ENCODE data around the gene LYZL4. TPM values are rescaled to one million over a fixed set of nuclear protein-coding genes. Genes with fewer than 3 reads are reported as not detected.

LYZL4 gene
- total and polyA plus RNA-seq, 2 of the 4 experiments (the other 2 are of a cell fraction): not detected

GRCh38 chr3:42367903-42368302, 42.5 kb downstream of the LYZL4 start:
- DNase-seq: no peak
- POLR2A ChIA-PET (ENCODE audit: unreplicated experiment): no interaction called here
- WGBS, 2 experiments (ENCODE audit: extremely low coverage in 2 of 2, insufficient read length in 1 of 2): no CpG with 5 or more reads among the region's 4 CpGs
- no peak overlapping the region for H3K56ac ChIP-seq (ENCODE audit: extremely low read depth, insufficient read depth, low read length)
- H4K91ac ChIP-seq (ENCODE audit: insufficient read depth, low read depth, low read length): no peak overlapping the region
- no peaks in the 10 kb centered on the region for H4K20me1 ChIP-seq (ENCODE audit: insufficient read depth, low read length)
- no peaks in the 10 kb centered on the region for H3K36me3 ChIP-seq (ENCODE audit: control insufficient read depth, insufficient read depth, low read length)
- H3K27ac ChIP-seq (ENCODE audit: insufficient read depth, low read length): no peak overlapping the region
- in situ Hi-C loops (cut with MboI; ENCODE audit: low sequenced_read_pairs) (no loop called here), dilution Hi-C loops (cut with HindIII; ENCODE audit: low sequenced_read_pairs, unreplicated experiment) (no loop called here), intact Hi-C loops (cut with micrococcal nuclease) (no loop called here)
- no peak for ATAC-seq (ENCODE audit: low read depth)
- H4K5ac ChIP-seq (ENCODE audit: low read depth, low read length): no peak overlapping the region
- H3K9me1 ChIP-seq (ENCODE audit: insufficient read depth, low read length): no peaks in the 10 kb centered on the region
- H3K23ac ChIP-seq (ENCODE audit: low read depth, low read length): no peak overlapping the region
- BruUV-seq (replicated peaks): no TSS peak
- H3K14ac ChIP-seq (replicated peaks; ENCODE audit: low read depth, low read length): no peak overlapping the region
- H2BK15ac ChIP-seq (ENCODE audit: low read depth, low read length): no peak overlapping the region
- no peak overlapping the region for H3K18ac ChIP-seq (ENCODE audit: low read depth, low read length)
- H2AFZ ChIP-seq (replicated peaks; ENCODE audit: low read length, poor library complexity): no peak overlapping the region
- H3K27me3 ChIP-seq (ENCODE audit: control insufficient read depth, insufficient read depth, low read length): no peaks in the 10 kb centered on the region
- no peaks in the 10 kb centered on the region for H3K4me1 ChIP-seq (ENCODE audit: control insufficient read depth, insufficient read depth, low read length)
- CTCF ChIA-PET: no interaction called here
- H4K8ac ChIP-seq (ENCODE audit: low read depth in 2 of 2, low read length in 2 of 2): no peak overlapping the region
- H2BK20ac ChIP-seq (ENCODE audit: low read depth, low read length): no peak overlapping the region
- H2AK9ac ChIP-seq (replicated peaks; ENCODE audit: low read depth, low read length, poor library complexity): no peak overlapping the region
- TF ChIP-seq RAD21 (IDR thresholded peaks at IDR 0.05; ENCODE audit: low read length): no peak
- TF ChIP-seq CTCF (conservative IDR thresholded peaks at IDR 0.05; ENCODE audit: low read depth, low read length): no peak
- no peak for TF ChIP-seq RFX5 (IDR thresholded peaks at IDR 0.05; ENCODE audit: low read depth, low read length)
- TF ChIP-seq RCOR1 (IDR thresholded peaks at IDR 0.05; ENCODE audit: insufficient replicate concordance, low read length): no peak
- no peak for TF ChIP-seq ELK1 (IDR thresholded peaks at IDR 0.05; ENCODE audit: borderline replicate concordance, low read depth, low read length)
- no peak for TF ChIP-seq CHD1 (IDR thresholded peaks at IDR 0.05; ENCODE audit: low read depth, low read length)
- TF ChIP-seq MAZ (IDR thresholded peaks at IDR 0.05; ENCODE audit: borderline replicate concordance, low read depth, low read length): no peak
- TF ChIP-seq CEBPB (IDR thresholded peaks at IDR 0.05; ENCODE audit: low read depth, low read length): no peak
- no peak for TF ChIP-seq USF2 (IDR thresholded peaks at IDR 0.05; ENCODE audit: low read depth, low read length)
- no peak for TF ChIP-seq SMC3 (IDR thresholded peaks at IDR 0.05; ENCODE audit: low read depth, low read length)
- no peak overlapping the region for H3K4me3 ChIP-seq (ENCODE audit: insufficient read depth, low read depth, low read length)
- H2BK120ac ChIP-seq (ENCODE audit: low read depth, low read length): no peak overlapping the region
- H3K79me1 ChIP-seq (ENCODE audit: low read depth in 1 of 2, low read length in 2 of 2): no peaks in the 10 kb centered on the region
- 0 out of 2 replicates have a peak, but pooled peaks cover 2% of the 10 kb centered on the region for H3K9me3 ChIP-seq (ENCODE audit: control insufficient read depth, insufficient read depth, low read length)
- no peak overlapping the region for H3K9ac ChIP-seq (ENCODE audit: low read depth, low read length)
- H2AK5ac ChIP-seq (ENCODE audit: low read depth, low read length): no peak overlapping the region
- no peak overlapping the region for H3K4me2 ChIP-seq (ENCODE audit: low read depth, low read length)
- no peak overlapping the region for H2BK5ac ChIP-seq (ENCODE audit: low read depth, low read length, poor library complexity, severe bottlenecking)
- H3K4ac ChIP-seq (ENCODE audit: low read depth, low read length): no peak overlapping the region

All from IMR-90 (cell line).